Right atrium auricular region (tissue), 2 donors: ENCODE results near the gene XIAP. TPM values are rescaled to one million over a fixed set of nuclear protein-coding genes. Genes with fewer than 3 reads are reported as not detected.
"Not testable (repeated sequence)": the region's sequence is repeated elsewhere in the genome, so short reads cannot be mapped to it uniquely, and the experiment has no call there.

Experiments
- DNase-seq: peaks from one replicate; pipeline ENCODE4 v3.0.0-alpha.2; 2019; ENCODE audit warnings: low spot score
- H3K27ac ChIP-seq, 2 donors: fragments of 200-600 bp; sonication (generic); 1 replicate in 1 of 2; 2 replicates in 1 of 2; pipeline ENCODE4 v1.5.1; 2016 to 2019
- H3K27me3 ChIP-seq, 2 donors: fragments of 200-600 bp; sonication (generic); one replicate each; pipeline versions ENCODE4 v1.5.1 to v1.6.0; 2017 to 2019
- H3K36me3 ChIP-seq: fragments of 200-600 bp; sonication (generic); one replicate; pipeline ENCODE4 v1.5.1; 2016
- H3K4me1 ChIP-seq, 2 donors: fragments of 200-600 bp; sonication (generic); one replicate each; pipeline versions ENCODE4 v1.5.1 to v1.6.0; 2017 to 2019
- H3K4me3 ChIP-seq, 2 donors: fragments of 200-600 bp; sonication (generic); 1 replicate in 1 of 2; 2 replicates in 1 of 2; pipeline ENCODE4 v1.5.1; 2017 to 2019; ENCODE audit warnings: mild to moderate bottlenecking in 1 of 2, moderate library complexity in 1 of 2
- H3K9me3 ChIP-seq, 2 donors: fragments of 200-600 bp; sonication (generic); one replicate each; pipeline ENCODE4 v1.5.1; 2019
- total RNA-seq, 2 donors: library from RNA; depleted of rRNA; stranded (reverse); fragments of >200 nt; gene quantifications; one replicate each; pipeline ENCODE4 v1.1.0, GENCODE V29; 2016
- TF ChIP-seq, protein P1 (sequence below), 2 donors: fragments of 200-600 bp; sonication (generic); IDR thresholded peaks; one replicate each; pipeline ENCODE4 v1.5.1; 2019; ENCODE audit warnings: antibody characterized with exemption in 2 of 2

The XIAP gene
- total RNA-seq, 2 donors from 2014 or later, result 19.6 to 22.0 TPM

DNA sequence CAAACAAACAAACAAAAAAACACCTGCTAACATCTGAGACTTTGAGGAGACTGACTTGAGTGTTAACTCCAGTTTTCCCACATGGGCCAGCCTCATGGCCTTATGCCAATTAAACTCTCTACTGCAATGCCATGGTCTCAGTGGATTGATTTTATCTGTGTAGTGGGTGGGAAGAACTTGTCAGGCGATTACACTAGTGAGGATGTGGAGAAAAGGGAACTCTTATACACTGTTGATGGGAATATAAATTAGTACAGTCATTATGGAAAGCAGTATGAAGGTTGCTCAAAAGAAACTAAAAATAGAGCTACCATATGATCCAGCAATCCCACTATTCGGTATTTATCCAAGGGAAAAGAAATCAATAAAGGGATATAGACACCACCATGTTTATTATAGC is 12.8 kb upstream of the XIAP start:
- TF ChIP-seq, protein P1, sequence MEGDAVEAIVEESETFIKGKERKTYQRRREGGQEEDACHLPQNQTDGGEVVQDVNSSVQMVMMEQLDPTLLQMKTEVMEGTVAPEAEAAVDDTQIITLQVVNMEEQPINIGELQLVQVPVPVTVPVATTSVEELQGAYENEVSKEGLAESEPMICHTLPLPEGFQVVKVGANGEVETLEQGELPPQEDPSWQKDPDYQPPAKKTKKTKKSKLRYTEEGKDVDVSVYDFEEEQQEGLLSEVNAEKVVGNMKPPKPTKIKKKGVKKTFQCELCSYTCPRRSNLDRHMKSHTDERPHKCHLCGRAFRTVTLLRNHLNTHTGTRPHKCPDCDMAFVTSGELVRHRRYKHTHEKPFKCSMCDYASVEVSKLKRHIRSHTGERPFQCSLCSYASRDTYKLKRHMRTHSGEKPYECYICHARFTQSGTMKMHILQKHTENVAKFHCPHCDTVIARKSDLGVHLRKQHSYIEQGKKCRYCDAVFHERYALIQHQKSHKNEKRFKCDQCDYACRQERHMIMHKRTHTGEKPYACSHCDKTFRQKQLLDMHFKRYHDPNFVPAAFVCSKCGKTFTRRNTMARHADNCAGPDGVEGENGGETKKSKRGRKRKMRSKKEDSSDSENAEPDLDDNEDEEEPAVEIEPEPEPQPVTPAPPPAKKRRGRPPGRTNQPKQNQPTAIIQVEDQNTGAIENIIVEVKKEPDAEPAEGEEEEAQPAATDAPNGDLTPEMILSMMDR (IDR thresholded peaks at IDR 0.05), result no peak
- H3K9me3 ChIP-seq, result no peaks in the 10 kb centered on the region
- no peaks in the 10 kb centered on the region for H3K36me3 ChIP-seq
- no peak overlapping the region for H3K27ac ChIP-seq
- H3K27me3 ChIP-seq, result no peaks in the 10 kb centered on the region
- no peak overlapping the region for H3K4me3 ChIP-seq
- no peak for DNase-seq
- H3K4me1 ChIP-seq, result no peaks in the 10 kb centered on the region

DNA sequence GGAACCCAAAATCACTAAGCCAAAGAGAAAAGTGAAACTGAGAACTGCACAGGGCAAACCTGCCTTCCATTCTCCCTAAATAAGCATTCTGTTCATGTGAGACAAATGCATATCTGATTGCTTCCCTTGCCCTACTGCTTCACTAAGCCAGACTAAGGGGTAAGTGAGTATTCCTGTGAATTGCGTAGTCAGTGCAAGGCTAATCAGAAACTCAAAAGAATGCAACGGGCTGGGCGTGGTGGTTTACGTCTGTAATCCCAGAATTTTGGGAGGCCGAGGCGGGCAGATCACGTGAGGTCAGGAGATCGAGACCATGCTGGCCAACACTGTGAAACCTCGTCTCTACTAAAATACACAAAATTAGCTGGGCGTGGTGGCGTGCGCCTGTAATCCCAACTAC is 10.8 kb upstream of the XIAP start:
- no peak overlapping the region for H3K4me3 ChIP-seq
- no peaks in the 10 kb centered on the region for H3K4me1 ChIP-seq
- TF ChIP-seq, protein P1 (IDR thresholded peaks at IDR 0.05), result no peak
- H3K36me3 ChIP-seq, result no peaks in the 10 kb centered on the region
- DNase-seq, result no peak
- H3K27ac ChIP-seq, result no peak overlapping the region
- no peaks in the 10 kb centered on the region for H3K9me3 ChIP-seq
- H3K27me3 ChIP-seq, result no peaks in the 10 kb centered on the region

DNA sequence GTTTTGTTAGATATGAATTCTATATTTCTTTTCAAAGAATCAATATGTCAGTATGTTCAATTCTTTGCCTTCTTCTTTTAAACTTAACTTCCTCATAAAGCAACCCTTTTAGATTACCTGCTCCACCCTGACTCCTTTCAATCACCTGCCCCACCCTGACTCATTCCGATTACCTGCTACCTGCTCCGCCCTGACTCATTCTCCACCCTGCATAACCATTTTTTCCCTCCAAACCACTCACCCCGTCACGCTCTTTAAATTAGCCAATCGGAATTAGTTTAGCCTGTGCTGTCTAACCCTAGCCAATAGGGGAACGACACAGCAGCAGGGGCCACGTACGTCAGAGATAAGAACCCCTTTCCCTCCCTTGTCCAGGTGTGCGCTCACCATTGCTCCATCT is 9.9 kb upstream of the XIAP start:
- H3K4me1 ChIP-seq, H3K27me3 ChIP-seq, H3K9me3 ChIP-seq, H3K4me3 ChIP-seq, DNase-seq, H3K27ac ChIP-seq, H3K36me3 ChIP-seq: not testable (repeated sequence)

DNA sequence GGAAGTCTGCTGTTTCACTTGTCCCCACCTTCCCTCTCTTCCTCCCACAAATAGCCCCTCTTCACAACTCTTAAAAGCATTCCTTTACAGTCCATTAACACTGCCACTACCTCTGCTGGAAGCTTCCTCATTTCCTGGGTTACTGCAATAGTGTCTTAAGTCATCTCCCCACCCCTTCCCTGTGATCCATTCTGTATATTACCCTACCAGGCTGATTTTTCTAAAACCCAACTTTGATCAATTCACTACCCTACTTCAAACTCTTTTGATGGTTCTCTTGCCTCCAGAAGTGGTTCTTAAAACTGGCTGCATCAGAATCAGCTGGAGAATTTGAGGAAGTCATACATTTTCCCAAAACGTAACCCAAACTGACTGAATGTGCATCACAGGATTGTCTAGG is 8.8 kb upstream of the XIAP start:
- Histone ChIP-seq H3K4me3 (no peak overlapping the region), H3K36me3 (no peaks in the 10 kb centered on the region), H3K9me3 (no peaks in the 10 kb centered on the region), H3K27ac (no peak overlapping the region), H3K4me1 (no peaks in the 10 kb centered on the region), H3K27me3 (no peaks in the 10 kb centered on the region)
- no peak for DNase-seq
- TF ChIP-seq, protein P1 (IDR thresholded peaks at IDR 0.05), result no peak

DNA sequence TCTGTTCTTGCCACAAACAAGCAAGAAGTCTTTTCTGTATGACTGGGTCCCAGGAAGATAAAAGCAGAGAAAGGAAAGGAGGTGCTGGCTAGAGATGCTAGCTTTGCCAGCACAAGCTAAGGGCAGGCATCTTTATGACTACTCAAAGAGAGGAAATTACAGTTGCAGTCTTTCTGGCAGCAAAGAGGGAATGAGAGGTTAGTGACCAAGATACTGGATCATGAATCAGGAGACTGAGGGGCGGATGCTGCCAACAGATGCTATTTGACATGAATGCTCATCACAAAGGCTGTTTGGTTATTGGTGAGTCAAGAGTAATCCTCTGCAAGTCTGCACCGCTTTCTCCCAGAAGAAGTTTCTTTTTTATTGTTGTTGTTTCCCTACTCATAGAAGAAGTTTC is 5.5 kb upstream of the XIAP start:
- TF ChIP-seq, protein P1 (IDR thresholded peaks at IDR 0.05), result no peak

DNA sequence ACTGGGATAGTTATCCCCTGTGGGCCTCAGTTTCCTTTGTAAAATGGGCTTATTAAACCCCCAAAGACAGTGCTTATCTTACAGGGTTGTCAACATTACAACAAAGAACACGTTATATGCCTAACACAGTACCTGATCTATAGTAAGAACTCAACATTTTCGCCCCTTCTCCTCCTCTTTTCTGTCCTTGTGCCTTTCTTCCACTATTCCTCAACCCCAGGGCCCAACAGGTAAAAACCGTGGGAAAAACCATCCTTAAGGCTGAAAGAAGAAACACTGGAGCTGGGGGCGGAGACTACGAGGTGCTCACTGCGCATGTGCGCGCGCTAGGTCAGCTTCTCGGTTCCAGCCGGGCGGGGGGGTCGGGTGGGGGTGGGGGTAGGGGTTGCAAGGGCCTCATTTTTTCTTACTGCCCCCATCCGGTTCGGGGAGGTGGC is 426 bp upstream of the XIAP start:
- Histone ChIP-seq H3K27ac (peak overlapping the region; percentile 92 to 95), H3K27me3 (no peaks in the 10 kb centered on the region), H3K36me3 (no peaks in the 10 kb centered on the region), H3K4me1 (peaks cover 0 to 3% of the 10 kb centered on the region in 2 donors), H3K4me3 (peak overlapping the region; percentile 63 to 65), H3K9me3 (no peaks in the 10 kb centered on the region)
- TF ChIP-seq, protein P1 (IDR thresholded peaks at IDR 0.05), result no peak
- DNase-seq, result no peak

More for the DNA sequence above, 5.5 kb upstream of the XIAP start:
- no peaks in the 10 kb centered on the region for H3K9me3 ChIP-seq
- DNase-seq, result no peak
- H3K4me1 ChIP-seq, result peaks cover 0 to 3% of the 10 kb centered on the region in 2 donors
- H3K4me3 ChIP-seq, result no peak overlapping the region
- no peaks in the 10 kb centered on the region for H3K27me3 ChIP-seq
- H3K36me3 ChIP-seq, result no peaks in the 10 kb centered on the region
- H3K27ac ChIP-seq, result no peak overlapping the region
